ENCODE data around the gene CDC14B. TPM values are rescaled to one million over a fixed set of nuclear protein-coding genes. Genes with fewer than 3 reads are reported as not detected.

CDC14B gene
- 11.7 and 12.7 TPM in 2 replicates for total RNA-seq

DNA sequence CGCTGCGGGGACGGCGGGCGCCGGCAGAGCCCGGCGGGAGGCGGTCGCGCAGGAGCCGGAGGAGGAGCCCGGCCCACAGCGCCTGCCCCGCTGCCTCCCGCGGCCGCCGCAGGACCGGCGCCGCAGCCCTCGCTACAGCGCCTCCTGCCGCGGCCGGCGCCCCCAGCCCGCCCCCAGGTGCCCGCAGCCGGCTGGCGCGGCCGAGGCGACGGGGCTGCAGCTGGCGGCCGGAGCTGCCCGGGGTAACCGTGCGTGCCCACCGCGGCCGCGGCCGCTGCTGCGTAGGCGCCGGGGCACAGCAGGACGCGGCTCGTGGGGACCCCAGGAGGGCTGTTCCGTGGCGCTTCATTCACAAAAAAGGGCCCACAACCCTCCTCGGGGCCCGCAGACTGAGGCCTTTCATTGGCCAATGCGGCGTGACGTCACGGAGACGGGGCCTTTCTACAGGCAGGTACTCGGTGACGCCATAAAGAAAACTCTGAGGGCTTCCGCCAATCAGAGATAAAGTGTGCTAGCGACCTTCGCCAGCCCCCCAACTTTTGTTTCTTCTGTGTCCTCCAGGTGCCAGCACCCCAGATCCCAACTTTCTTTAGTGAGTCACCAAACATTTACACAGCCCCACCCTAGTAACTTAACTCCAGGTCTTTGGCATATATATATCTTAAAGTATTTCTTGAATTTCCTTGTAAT lies at the start of gene CDC14B:
TSS of gene CDC14B (minus strand) at position 353 of the 690 bp plus-strand sequence. CDS start 465 bp downstream, outside the sequence.

GRCh38 chr9:96655198-96655851 lies 35.7 kb upstream of the CDC14B start, which contains the start of gene PRXL2C:
PRXL2C (minus strand) TSS chr9:96655317; CDS start chr9:96655281, 36 bp downstream.

Other genes with a start within 250 kb of the CDC14B start
- gene SLC35D2, start 236.1 kb downstream of the CDC14B start, total RNA-seq, result 26.9 and 29.9 TPM in 2 replicates
- 0.22 and 9.0 TPM in 2 replicates for gene ZNF367, start 201.5 kb downstream of the CDC14B start, total RNA-seq
- 13.6 and 17.7 TPM in 2 replicates for gene HABP4, start 169.7 kb downstream of the CDC14B start, total RNA-seq
- 9.8 and 17.2 TPM in 2 replicates for gene PRXL2C, start 35.5 kb upstream of the CDC14B start, total RNA-seq
- gene ZNF510, start 158.2 kb upstream of the CDC14B start, total RNA-seq, result 4.8 and 10.6 TPM in 2 replicates
- gene ZNF782, start 234.7 kb upstream of the CDC14B start, total RNA-seq, result 2.8 and 3.0 TPM in 2 replicates